Activated CD8-positive, alpha-beta memory T cell treated with anti-CD3 and anti-CD28 coated beads, Interleukin-2, amount 50 U/mL, for 48 hours (primary cell): Measurements from ENCODE around the gene GRID1.

Source experiments
- DNase-seq: peaks from one replicate; pipeline ENCODE4 v3.0.0-alpha.2; 2020

GRID1 gene

GRCh38 chr10:85601526-85601925 lies 765.1 kb downstream of the GRID1 start:
- no peak for DNase-seq

- DNase-seq, result no peak
Observed at GRCh38 chr10:85600744-85601081, 765.9 kb downstream of the GRID1 start.

- no peak for DNase-seq
Observed at GRCh38 chr10:85600026-85600743, 766.4 kb downstream of the GRID1 start.

GRCh38 chr10:85599081-85599480 lies 767.5 kb downstream of the GRID1 start:
- DNase-seq, result no peak

- no peak for DNase-seq
Observed at GRCh38 chr10:85598646-85599045, 767.9 kb downstream of the GRID1 start.

GRCh38 chr10:85597006-85597405 lies 769.6 kb downstream of the GRID1 start:
- DNase-seq, result no peak

GRCh38 chr10:85596389-85596788 lies 770.2 kb downstream of the GRID1 start:
- DNase-seq, result no peak

GRCh38 chr10:85594239-85594638 lies 772.4 kb downstream of the GRID1 start:
- DNase-seq, result no peak

- no peak for DNase-seq
Observed at GRCh38 chr10:85593226-85593772, 773.3 kb downstream of the GRID1 start.

GRCh38 chr10:85581371-85581770 lies 785.2 kb downstream of the GRID1 start:
- no peak for DNase-seq

GRCh38 chr10:85580585-85580984 lies 786.0 kb downstream of the GRID1 start:
- DNase-seq, result no peak

GRCh38 chr10:85578860-85579259 lies 787.7 kb downstream of the GRID1 start:
- no peak for DNase-seq

- DNase-seq, result no peak
Observed at GRCh38 chr10:85575441-85575840, 791.2 kb downstream of the GRID1 start.

GRCh38 chr10:85570871-85571270 lies 795.7 kb downstream of the GRID1 start:
- no peak for DNase-seq

GRCh38 chr10:85565381-85565780 lies 801.2 kb downstream of the GRID1 start:
- DNase-seq, result no peak

GRCh38 chr10:85558533-85558932 lies 808.1 kb downstream of the GRID1 start:
- no peak for DNase-seq

GRCh38 chr10:85557706-85558105 lies 808.9 kb downstream of the GRID1 start:
- DNase-seq, result no peak

- no peak for DNase-seq
Observed at GRCh38 chr10:85557077-85557476, 809.5 kb downstream of the GRID1 start.
